SK-N-SH (cell line): ENCODE measurements around the gene JAG1.

Source experiments
- CHD2 ChIP-seq: fragments of 150-350 bp; IDR thresholded peaks from 2 replicates; pipeline ENCODE4 v1.6.1; 2018; ENCODE audit warnings: low read length; ENCODE audit not compliant: partially characterized antibody
- FOSL2 ChIP-seq: IDR thresholded peaks from 2 replicates; pipeline ENCODE4 v1.4.0; 2012; ENCODE audit warnings: low read depth, mild to moderate bottlenecking, moderate library complexity, borderline replicate concordance
- MXI1 ChIP-seq: IDR thresholded peaks from 2 replicates; pipeline ENCODE4 v1.6.1; 2012; ENCODE audit warnings: mild to moderate bottlenecking, low read depth, low read length, improper control_type of control experiment
- POLR2AphosphoS5 ChIP-seq: IDR thresholded peaks from 2 replicates; pipeline ENCODE4 v1.6.1; 2012; ENCODE audit warnings: low read depth, low read length
- RFX5 ChIP-seq: IDR thresholded peaks from 2 replicates; pipeline ENCODE4 v1.6.1; 2012; ENCODE audit warnings: mild to moderate bottlenecking, improper control_type of control experiment, low read length
- TF ChIP-seq, protein P1 (sequence below): fragments of 200-600 bp; sonication (generic); IDR thresholded peaks from 2 replicates; pipeline ENCODE4 v1.6.1; 2017; ENCODE audit warnings: antibody characterized with exemption, mild to moderate bottlenecking, moderate library complexity
- TF ChIP-seq, protein P2 (sequence below): IDR thresholded peaks from 2 replicates; pipeline ENCODE4 v1.6.1; 2012; ENCODE audit warnings: mild to moderate bottlenecking, low read depth, low read length, moderate library complexity
- TF ChIP-seq, protein P3 (sequence below): IDR thresholded peaks from 2 replicates; pipeline ENCODE4 v1.4.0; 2012; ENCODE audit warnings: low read depth

DNA sequence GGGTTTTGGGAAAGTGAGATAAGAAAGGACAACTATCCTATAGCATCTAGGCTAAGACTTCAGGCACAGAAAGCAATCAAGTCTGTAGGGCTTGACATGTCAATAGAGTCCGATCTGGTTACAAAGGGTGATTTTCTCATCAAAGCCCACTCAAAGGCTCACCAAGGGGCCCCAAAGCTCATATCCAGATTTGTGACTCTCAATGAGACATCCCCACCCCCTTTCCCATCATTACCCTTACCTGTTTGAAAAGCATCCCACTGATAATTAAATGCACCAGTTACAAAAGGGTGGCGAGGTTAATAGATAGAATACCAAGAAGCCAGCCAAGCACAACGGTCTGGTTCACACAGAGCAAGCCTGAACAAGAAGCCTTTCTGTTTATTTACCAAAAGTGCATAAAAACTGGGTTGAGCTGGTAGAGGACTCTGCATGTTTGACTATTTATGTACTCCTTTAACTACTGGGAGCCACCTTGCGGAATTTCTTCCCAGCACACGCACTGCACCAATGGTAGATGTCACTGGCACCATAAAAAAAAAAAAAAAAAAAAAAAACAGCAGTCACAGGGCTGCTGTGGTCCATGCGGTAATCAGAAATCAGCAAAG lies 6.1 kb downstream of the JAG1 start:
- TF ChIP-seq FOSL2 (no peak), RFX5 (no peak), POLR2AphosphoS5 (no peak), MXI1 (no peak), CHD2 (no peak)
- TF ChIP-seq, protein P1, sequence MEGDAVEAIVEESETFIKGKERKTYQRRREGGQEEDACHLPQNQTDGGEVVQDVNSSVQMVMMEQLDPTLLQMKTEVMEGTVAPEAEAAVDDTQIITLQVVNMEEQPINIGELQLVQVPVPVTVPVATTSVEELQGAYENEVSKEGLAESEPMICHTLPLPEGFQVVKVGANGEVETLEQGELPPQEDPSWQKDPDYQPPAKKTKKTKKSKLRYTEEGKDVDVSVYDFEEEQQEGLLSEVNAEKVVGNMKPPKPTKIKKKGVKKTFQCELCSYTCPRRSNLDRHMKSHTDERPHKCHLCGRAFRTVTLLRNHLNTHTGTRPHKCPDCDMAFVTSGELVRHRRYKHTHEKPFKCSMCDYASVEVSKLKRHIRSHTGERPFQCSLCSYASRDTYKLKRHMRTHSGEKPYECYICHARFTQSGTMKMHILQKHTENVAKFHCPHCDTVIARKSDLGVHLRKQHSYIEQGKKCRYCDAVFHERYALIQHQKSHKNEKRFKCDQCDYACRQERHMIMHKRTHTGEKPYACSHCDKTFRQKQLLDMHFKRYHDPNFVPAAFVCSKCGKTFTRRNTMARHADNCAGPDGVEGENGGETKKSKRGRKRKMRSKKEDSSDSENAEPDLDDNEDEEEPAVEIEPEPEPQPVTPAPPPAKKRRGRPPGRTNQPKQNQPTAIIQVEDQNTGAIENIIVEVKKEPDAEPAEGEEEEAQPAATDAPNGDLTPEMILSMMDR = no peak
- TF ChIP-seq, protein P2, sequence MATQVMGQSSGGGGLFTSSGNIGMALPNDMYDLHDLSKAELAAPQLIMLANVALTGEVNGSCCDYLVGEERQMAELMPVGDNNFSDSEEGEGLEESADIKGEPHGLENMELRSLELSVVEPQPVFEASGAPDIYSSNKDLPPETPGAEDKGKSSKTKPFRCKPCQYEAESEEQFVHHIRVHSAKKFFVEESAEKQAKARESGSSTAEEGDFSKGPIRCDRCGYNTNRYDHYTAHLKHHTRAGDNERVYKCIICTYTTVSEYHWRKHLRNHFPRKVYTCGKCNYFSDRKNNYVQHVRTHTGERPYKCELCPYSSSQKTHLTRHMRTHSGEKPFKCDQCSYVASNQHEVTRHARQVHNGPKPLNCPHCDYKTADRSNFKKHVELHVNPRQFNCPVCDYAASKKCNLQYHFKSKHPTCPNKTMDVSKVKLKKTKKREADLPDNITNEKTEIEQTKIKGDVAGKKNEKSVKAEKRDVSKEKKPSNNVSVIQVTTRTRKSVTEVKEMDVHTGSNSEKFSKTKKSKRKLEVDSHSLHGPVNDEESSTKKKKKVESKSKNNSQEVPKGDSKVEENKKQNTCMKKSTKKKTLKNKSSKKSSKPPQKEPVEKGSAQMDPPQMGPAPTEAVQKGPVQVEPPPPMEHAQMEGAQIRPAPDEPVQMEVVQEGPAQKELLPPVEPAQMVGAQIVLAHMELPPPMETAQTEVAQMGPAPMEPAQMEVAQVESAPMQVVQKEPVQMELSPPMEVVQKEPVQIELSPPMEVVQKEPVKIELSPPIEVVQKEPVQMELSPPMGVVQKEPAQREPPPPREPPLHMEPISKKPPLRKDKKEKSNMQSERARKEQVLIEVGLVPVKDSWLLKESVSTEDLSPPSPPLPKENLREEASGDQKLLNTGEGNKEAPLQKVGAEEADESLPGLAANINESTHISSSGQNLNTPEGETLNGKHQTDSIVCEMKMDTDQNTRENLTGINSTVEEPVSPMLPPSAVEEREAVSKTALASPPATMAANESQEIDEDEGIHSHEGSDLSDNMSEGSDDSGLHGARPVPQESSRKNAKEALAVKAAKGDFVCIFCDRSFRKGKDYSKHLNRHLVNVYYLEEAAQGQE = no peak
- TF ChIP-seq, protein P3, sequence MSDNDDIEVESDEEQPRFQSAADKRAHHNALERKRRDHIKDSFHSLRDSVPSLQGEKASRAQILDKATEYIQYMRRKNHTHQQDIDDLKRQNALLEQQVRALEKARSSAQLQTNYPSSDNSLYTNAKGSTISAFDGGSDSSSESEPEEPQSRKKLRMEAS = no peak
